Measurements from ENCODE around the gene NR2F2.

The NR2F2 gene

DNA sequence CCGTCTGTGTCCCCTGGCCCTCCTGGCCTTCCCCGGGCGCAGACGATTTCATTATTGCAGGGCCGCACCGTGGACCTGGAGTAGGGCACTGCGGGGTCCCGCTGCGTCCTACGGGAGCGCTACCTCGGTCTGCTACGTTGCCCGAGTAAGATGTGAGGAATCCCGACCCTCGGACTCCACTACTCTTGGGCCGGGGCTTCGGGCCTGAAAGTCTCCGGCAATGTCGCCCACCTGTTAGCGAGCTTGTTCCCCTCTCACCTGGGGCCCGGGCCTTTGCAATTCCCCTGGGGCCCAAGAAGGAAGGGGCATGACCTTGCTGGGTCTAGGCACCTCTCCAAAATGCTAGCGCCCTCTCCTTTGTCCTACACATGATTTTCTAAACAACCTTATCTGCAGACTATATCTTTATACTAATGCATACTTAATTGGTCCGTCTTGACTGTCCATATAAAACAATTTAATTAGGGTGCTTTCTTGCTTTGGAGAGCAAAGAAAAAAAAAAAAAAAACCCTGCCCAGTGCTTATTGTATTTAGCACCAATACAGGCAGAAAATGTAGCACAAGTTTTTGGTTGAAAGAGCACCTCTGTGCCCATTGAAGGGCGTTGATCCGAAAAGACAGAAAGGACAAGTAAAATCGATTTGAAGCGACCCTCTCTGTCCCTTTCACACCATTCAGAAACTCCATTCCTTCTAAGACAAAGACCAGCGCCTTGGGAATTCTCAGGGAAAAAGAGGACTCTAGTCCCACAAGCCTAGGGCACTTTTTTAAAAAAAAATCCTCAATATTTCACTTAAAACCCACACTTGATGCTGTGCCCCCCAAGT is 7.0 kb upstream of the NR2F2 start:
- H3K9me3 ChIP-seq (ENCODE audit: insufficient read depth, low read length) = no peaks in the 10 kb centered on the region
- H3K9ac ChIP-seq (ENCODE audit: insufficient read length, low read depth) = no peak overlapping the region
- TF ChIP-seq SUZ12 (IDR thresholded peaks at IDR 0.05; ENCODE audit: extremely low read depth, insufficient read depth, insufficient read length) = no peak
- TF ChIP-seq ZNF274 (IDR thresholded peaks at IDR 0.05; ENCODE audit: low read depth, low read length) = no peak
- no peak for TF ChIP-seq YY1 (IDR thresholded peaks at IDR 0.05; ENCODE audit: insufficient read depth, insufficient read length)
- no peaks in the 10 kb centered on the region for H3K36me3 ChIP-seq (ENCODE audit: insufficient read depth, insufficient read length, low read length)
- peak overlapping the region; percentile 36 for H3K4me3 ChIP-seq (ENCODE audit: insufficient read length, low read depth)
- H3K4me1 ChIP-seq (ENCODE audit: insufficient read depth, insufficient read length) = peaks cover 4% of the 10 kb centered on the region
- DNase-seq (ENCODE audit: low read depth, low spot score) = no peak
- peaks cover 99% of the 10 kb centered on the region for H3K27me3 ChIP-seq (ENCODE audit: insufficient read depth, insufficient read length)

DNA sequence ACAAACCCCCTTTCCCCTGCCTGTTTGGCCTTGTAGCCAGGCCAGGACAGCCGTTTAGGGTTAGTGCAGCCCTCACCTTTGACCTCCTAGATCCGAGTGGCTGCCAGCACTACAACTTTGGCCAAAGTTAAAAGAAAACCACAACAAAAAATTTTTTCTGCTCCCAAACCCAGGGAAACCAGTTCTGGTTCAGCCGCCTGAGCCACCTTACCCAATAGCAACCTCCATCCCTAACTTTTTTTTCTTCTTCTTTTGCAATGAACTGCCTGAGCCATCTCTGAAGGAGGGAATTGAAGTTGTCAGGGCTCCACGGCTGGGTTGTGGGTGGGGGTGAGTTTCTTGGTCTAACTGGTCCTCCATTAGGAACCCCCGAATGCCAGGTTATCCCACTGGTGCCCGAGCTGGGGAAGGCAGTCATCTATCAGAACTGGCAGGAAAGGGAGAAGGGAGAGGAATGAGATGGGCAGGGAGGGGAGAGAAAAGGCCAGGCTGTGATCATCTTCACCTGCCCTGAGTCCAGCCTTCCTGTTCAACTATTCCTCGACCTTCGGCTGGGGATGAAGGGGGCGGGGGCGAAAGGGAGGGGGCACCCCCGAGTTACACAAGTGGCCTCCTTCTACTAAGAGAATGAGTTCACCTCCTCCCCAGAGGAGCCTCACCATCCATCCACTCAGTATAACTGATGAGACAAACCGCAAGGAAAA is 6.2 kb upstream of the NR2F2 start:
- Histone ChIP-seq H3K4me1 (ENCODE audit: insufficient read depth, insufficient read length) (peaks cover 4% of the 10 kb centered on the region), H3K9me3 (ENCODE audit: insufficient read depth, low read length) (no peaks in the 10 kb centered on the region)

DNA sequence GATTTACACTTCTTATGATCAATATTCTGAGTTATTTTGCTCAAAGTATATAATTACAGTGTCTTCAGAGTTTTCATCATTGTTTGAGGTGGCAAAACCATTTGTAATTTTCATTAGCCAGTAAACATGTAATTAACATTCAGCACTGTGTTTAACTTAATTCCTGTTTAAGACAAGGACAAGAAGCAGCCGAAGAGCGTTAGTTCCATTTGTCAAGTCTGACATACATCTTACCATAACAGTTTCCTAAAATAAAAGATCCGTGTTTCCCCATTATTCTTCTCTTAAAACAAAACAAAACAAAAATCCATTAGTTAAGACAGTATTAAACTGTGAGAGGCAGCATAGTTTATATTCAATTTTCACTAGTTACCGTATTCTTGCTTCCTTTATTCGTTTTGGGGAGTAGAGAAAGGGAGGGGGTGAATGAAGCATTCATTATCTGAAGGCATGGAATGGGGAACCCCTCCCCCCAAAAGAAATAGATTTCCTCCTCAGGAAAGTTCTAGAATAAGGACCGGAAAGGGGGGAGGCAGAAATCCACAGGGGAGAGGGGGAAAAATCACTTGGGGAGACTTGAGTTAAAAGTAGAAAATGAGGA is 5.5 kb upstream of the NR2F2 start:
- Histone ChIP-seq H3K9me3 (ENCODE audit: insufficient read depth, low read length) (no peaks in the 10 kb centered on the region), H3K27me3 (ENCODE audit: insufficient read depth, insufficient read length) (peaks cover 99% of the 10 kb centered on the region), H3K36me3 (ENCODE audit: insufficient read depth, insufficient read length, low read length) (no peaks in the 10 kb centered on the region), H3K9ac (ENCODE audit: insufficient read length, low read depth) (no peak overlapping the region), H3K4me3 (ENCODE audit: insufficient read length, low read depth) (no peak overlapping the region), H3K4me1 (ENCODE audit: insufficient read depth, insufficient read length) (peaks cover 4% of the 10 kb centered on the region)
- DNase-seq (ENCODE audit: low read depth, low spot score) = no peak
- TF ChIP-seq YY1 (IDR thresholded peaks at IDR 0.05; ENCODE audit: insufficient read depth, insufficient read length) (no peak), ZNF274 (IDR thresholded peaks at IDR 0.05; ENCODE audit: low read depth, low read length) (no peak), SUZ12 (IDR thresholded peaks at IDR 0.05; ENCODE audit: extremely low read depth, insufficient read depth, insufficient read length) (no peak)

More for the DNA sequence above, 6.2 kb upstream of the NR2F2 start:
- DNase-seq (ENCODE audit: low read depth, low spot score) = no peak
- Histone ChIP-seq H3K27me3 (ENCODE audit: insufficient read depth, insufficient read length) (peaks cover 99% of the 10 kb centered on the region), H3K4me3 (ENCODE audit: insufficient read length, low read depth) (no peak overlapping the region), H3K36me3 (ENCODE audit: insufficient read depth, insufficient read length, low read length) (no peaks in the 10 kb centered on the region), H3K9ac (ENCODE audit: insufficient read length, low read depth) (no peak overlapping the region)
- TF ChIP-seq YY1 (IDR thresholded peaks at IDR 0.05; ENCODE audit: insufficient read depth, insufficient read length) (no peak), SUZ12 (IDR thresholded peaks at IDR 0.05; ENCODE audit: extremely low read depth, insufficient read depth, insufficient read length) (peak; percentile 42)

DNA sequence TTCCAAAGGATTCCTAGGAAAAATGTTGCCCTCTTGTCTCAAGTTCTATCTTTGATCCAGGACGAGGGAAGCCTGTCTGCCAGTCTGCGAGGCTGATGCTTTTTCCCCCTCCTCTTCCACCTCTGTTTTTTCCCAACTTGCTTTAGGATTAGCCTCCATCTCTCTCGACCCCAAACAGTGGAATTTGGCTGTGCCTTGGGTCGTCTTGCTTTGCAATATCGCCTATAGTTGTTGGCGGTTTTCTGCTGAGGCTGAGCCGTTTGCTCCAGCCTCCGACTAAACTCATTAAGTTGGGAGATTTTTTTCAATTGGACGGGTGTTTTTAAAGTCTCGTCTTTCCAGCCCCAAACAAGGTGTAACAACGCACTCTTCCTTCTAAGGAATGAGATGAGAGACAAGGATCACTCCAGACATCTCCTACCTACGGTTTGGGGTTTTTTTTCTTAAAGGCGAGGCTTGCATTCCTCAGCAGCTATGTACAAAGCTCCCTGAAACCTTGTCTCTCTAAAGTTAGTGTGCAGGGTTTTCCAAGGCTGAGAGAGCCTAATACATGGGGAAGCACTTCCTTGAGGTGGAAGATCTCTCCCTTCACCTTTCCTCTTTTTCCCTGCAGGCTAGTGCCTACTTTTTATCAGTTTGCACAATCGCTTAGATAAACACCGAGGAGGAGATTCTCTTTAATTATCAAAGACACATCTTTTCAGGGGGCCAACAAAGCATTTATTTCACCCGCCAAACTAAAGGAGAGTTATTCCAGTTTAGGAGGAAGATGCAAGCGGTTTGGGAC is 4.8 kb upstream of the NR2F2 start:
- Histone ChIP-seq H3K36me3 (ENCODE audit: insufficient read depth, insufficient read length, low read length) (no peaks in the 10 kb centered on the region), H3K27me3 (ENCODE audit: insufficient read depth, insufficient read length) (peaks cover 96% of the 10 kb centered on the region), H3K9ac (ENCODE audit: insufficient read length, low read depth) (no peak overlapping the region), H3K9me3 (ENCODE audit: insufficient read depth, low read length) (no peaks in the 10 kb centered on the region), H3K4me3 (ENCODE audit: insufficient read length, low read depth) (peak overlapping the region; percentile 8), H3K4me1 (ENCODE audit: insufficient read depth, insufficient read length) (peaks cover 4% of the 10 kb centered on the region)
- no peak for TF ChIP-seq YY1 (IDR thresholded peaks at IDR 0.05; ENCODE audit: insufficient read depth, insufficient read length)
- TF ChIP-seq SUZ12 (IDR thresholded peaks at IDR 0.05; ENCODE audit: extremely low read depth, insufficient read depth, insufficient read length) = peak; percentile 74
- DNase-seq (ENCODE audit: low read depth, low spot score) = no peak

DNA sequence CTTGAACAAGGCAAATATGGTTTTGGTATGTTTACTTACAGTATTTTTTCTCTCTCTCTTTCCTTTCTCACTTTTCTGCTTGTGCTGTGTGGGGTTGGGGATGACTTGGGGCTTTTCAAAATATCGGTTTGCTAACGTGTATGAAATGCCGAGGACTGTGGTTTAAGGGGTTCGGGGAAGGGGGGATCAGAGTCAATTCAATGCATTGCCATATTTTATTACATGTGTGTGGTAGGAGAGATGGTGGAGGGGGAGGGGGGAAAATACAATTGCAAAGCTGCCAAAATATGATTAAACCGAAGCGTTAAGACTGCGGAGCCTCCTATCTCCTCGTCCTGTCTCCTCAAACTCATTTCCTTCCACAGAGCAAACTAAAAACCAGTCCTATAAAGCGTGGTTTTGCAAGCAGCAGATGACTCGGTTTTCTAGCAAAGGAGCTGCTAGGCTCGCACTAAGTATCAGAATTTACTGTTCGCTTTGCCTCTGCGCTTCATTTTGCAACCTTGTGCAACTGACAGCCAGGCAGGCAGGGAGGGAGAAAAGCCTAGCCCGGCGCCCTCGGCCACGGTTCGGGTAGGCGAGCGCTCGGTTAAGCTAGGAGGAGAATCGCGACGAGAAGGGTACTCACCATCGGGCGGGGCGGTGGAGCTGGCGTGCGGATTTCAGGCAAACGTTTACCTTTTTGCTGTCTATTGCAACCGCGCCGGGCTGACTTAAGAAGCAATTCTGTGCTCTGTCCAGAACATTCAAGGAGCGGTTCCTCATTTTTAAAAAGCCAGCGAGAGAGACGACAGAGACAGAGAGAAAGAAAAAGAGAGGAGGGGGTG is 4.0 kb upstream of the NR2F2 start:
- Histone ChIP-seq H3K4me1 (ENCODE audit: insufficient read depth, insufficient read length) (peaks cover 2% of the 10 kb centered on the region), H3K9me3 (ENCODE audit: insufficient read depth, low read length) (no peaks in the 10 kb centered on the region), H3K36me3 (ENCODE audit: insufficient read depth, insufficient read length, low read length) (no peaks in the 10 kb centered on the region), H3K9ac (ENCODE audit: insufficient read length, low read depth) (peak overlapping the region; percentile 46), H3K4me3 (ENCODE audit: insufficient read length, low read depth) (peak overlapping the region; percentile 31), H3K27me3 (ENCODE audit: insufficient read depth, insufficient read length) (peaks cover 92% of the 10 kb centered on the region)
- DNase-seq (ENCODE audit: low read depth, low spot score) = no peak
- no peak for TF ChIP-seq YY1 (IDR thresholded peaks at IDR 0.05; ENCODE audit: insufficient read depth, insufficient read length)
- no peak for TF ChIP-seq ZNF274 (IDR thresholded peaks at IDR 0.05; ENCODE audit: low read depth, low read length)
- no peak for TF ChIP-seq SUZ12 (IDR thresholded peaks at IDR 0.05; ENCODE audit: extremely low read depth, insufficient read depth, insufficient read length)

DNA sequence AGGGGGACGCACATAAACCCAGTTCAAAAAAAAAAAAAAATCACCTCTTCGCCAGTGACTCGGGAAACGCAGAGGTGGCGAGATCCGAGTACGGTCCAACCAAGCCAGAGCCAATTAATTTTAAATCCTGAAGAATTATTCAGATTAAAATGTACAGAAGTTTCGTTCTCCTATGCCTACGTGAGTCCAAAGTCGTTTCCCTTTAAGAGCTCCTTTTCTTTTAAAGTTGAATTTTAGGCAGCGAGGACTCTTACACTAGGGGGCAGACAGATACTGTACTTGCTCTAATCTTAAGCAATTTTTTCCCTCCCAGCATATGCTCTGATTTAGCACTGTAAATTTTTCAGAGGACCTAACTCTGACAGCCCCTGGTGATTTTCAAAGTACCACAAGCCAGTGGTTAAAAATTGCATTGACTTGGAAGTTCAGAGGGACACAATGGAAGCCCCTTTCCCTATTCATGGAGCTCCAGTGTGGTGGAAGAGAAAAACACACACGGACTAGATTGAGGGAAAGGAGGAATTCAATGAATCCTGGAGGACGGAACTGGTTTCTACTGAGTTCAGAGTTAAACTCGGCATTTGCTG is 3.3 kb upstream of the NR2F2 start:
- H3K9me3 ChIP-seq (ENCODE audit: insufficient read depth, low read length) = no peaks in the 10 kb centered on the region
- H3K27me3 ChIP-seq (ENCODE audit: insufficient read depth, insufficient read length) = peaks cover 92% of the 10 kb centered on the region
- peak overlapping the region; percentile 31 for H3K4me3 ChIP-seq (ENCODE audit: insufficient read length, low read depth)
- H3K36me3 ChIP-seq (ENCODE audit: insufficient read depth, insufficient read length, low read length) = no peaks in the 10 kb centered on the region
- H3K9ac ChIP-seq (ENCODE audit: insufficient read length, low read depth) = no peak overlapping the region
- DNase-seq (ENCODE audit: low read depth, low spot score) = no peak
- H3K4me1 ChIP-seq (ENCODE audit: insufficient read depth, insufficient read length) = peaks cover 1% of the 10 kb centered on the region
- TF ChIP-seq SUZ12 (IDR thresholded peaks at IDR 0.05; ENCODE audit: extremely low read depth, insufficient read depth, insufficient read length) = no peak
- TF ChIP-seq YY1 (IDR thresholded peaks at IDR 0.05; ENCODE audit: insufficient read depth, insufficient read length) = no peak
- no peak for TF ChIP-seq ZNF274 (IDR thresholded peaks at IDR 0.05; ENCODE audit: low read depth, low read length)
